Pancreas (tissue), 10 donors: ENCODE measurements around the gene LDHAL6B. TPM values are rescaled to one million over a fixed set of nuclear protein-coding genes. Genes with fewer than 3 reads are reported as not detected.

ENCODE experiments used
- ATAC-seq, 4 donors: fragments of 200-7000 bp; cut with Tn5 transposase; one replicate each; pipeline versions ENCODE4 v1.8.0 to v1.9.1; 2020; ENCODE audit warnings: mild to moderate bottlenecking in 4 of 4, moderate library complexity in 4 of 4
- DNase-seq, 6 donors: peaks; one replicate each; pipeline ENCODE4 v3.0.0-alpha.2; 2020
- FAIRE-seq: peaks from 2 replicates; lab custom pipeline; 2012; peaks lifted over from hg19 to GRCh38; lab: Jason Lieb, UNC
- H3K27ac ChIP-seq, 4 donors: fragments of 200-600 bp; sonication (generic); 1 replicate in 3 of 4; 2 replicates in 1 of 4; pipeline versions ENCODE4 v1.5.0 to v1.8.0; 2020
- H3K27me3 ChIP-seq, 4 donors: fragments of 200-600 bp; one replicate each; pipeline ENCODE4 v1.8.0; 2021
- H3K36me3 ChIP-seq, 3 donors: fragments of 200-600 bp; sonication (generic) in 1 of 3; one replicate each; pipeline versions ENCODE4 v1.5.0 to v1.8.0; 2020 to 2021
- H3K4me1 ChIP-seq, 3 donors: fragments of 200-600 bp; one replicate each; pipeline ENCODE4 v1.8.0; 2021
- H3K4me3 ChIP-seq, 4 donors: fragments of 200-600 bp; sonication (generic) in 2 of 4; one replicate each; pipeline versions ENCODE4 v1.5.0 to v1.8.0; 2020 to 2021
- H3K9me3 ChIP-seq, 4 donors: fragments of 200-600 bp; one replicate each; pipeline ENCODE4 v1.8.0; 2021
- CTCF ChIP-seq, 4 donors: fragments of 200-600 bp; sonication (generic) in 3 of 4; IDR thresholded peaks; one replicate each; pipeline versions ENCODE4 v1.5.0 to v1.8.0; 2021; ENCODE audit warnings: antibody characterized with exemption in 4 of 4
- WGBS, 2 donors: extraction: QIAGEN DNeasy Blood & Tissue Kit; methylation state at CpG; one replicate each; pipeline ENCODE4 v1.1.7; 2013; 5-methylcytosine and 5-hydroxymethylcytosine counted together
- intact Hi-C, 3 donors: fragments of 100-400 bp; cut with DNase I; formaldehyde crosslinking; loops; one replicate each; pipeline versions ENCODE4 v1.11.1 to v1.14.2; 2022
- polyA plus RNA-seq, 2 donors: library from polyadenylated mRNA; stranded (reverse); fragments of 200-250 nt; gene quantifications; one replicate each; pipeline ENCODE4 v1.2.3, GENCODE V29; 2013
- total RNA-seq, 6 donors: library from RNA; stranded (reverse); fragmentation: NEBNext Ultra II Directional in 4 of 6; extraction: Animal tissue kit (Norgen Biotek cat#: 25700) in 4 of 6; gene quantifications; one replicate each; pipeline versions ENCODE4 v1.2.1 to v1.2.4, GENCODE V29; 2021 to 2023
- donor health status: healthy with polysubstance abuse.
- donor health status: DM: no; HTN: no; CAD: no; lungs with moderate emphysema.
- donor health status: DM: no; HTN: no; CAD: no.
- donor health status: control.
- donor health status: control.
- donor health status: Bipolar disorder and iron deficiency.
- donor health status: DM: yes; HTN: yes; CAD: no.
- donor health status: DM: no; HTN: no; CAD: no.
- donor health status: DM: no; HTN: no; CAD: no.
- donor health status: DM: yes; HTN: yes; CAD: no.

Gene LDHAL6B
- total and polyA plus RNA-seq, 8 donors = not detected

GRCh38 chr15:59223736-59224135 is 17.1 kb downstream of the LDHAL6B start:
- intact Hi-C loops = no loop called here
- TF ChIP-seq CTCF (IDR thresholded peaks at IDR 0.05) = no peak
- Histone ChIP-seq H3K27me3 (no peaks in the 10 kb centered on the region), H3K36me3 (no peaks in the 10 kb centered on the region), H3K4me1 (no peaks in the 10 kb centered on the region), H3K4me3 (no peak overlapping the region), H3K27ac (no peak overlapping the region), H3K9me3 (no peaks in the 10 kb centered on the region)
- FAIRE-seq = no peak
- WGBS, 2 donors = 54 to 62% methylated on average over 3 of the region's 3 CpGs
- no peak for DNase-seq
- peak in 1 of 4 donors; percentile 31 for ATAC-seq

GRCh38 chr15:59224474-59224873 is 17.8 kb downstream of the LDHAL6B start:
- Histone ChIP-seq H3K4me1 (no peaks in the 10 kb centered on the region), H3K9me3 (no peaks in the 10 kb centered on the region), H3K4me3 (no peak overlapping the region), H3K27me3 (no peaks in the 10 kb centered on the region), H3K36me3 (no peaks in the 10 kb centered on the region), H3K27ac (no peak overlapping the region)
- no peak for TF ChIP-seq CTCF (IDR thresholded peaks at IDR 0.05)
- DNase-seq = peak in 1 of 6 donors; percentile 59
- no peak for ATAC-seq
- FAIRE-seq = no peak
- intact Hi-C loops = no loop called here
- WGBS, 2 donors = 89 to 95% methylated on average over 7 of the region's 7 CpGs

DNA sequence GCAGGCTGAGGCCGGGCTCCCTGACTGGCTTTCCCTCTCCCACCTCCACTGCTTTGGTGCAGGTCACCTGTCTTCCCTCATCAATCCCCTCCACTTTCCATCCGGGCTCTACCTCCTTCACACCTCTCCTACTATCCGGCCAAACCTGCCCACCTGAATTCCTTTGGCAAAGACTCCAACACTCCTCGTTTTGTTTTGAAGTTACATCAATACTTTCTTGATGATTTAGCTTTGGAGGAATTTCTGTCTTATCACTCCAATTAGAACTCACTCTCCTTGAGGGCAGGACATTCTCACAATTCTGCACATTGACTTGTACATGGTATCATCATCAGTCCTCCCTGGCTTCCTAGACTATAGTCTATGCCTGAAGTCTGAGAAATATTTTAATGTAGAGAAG is 20.4 kb downstream of the LDHAL6B start:
- Histone ChIP-seq H3K27ac (no peak overlapping the region), H3K27me3 (no peaks in the 10 kb centered on the region), H3K9me3 (no peaks in the 10 kb centered on the region), H3K4me1 (no peaks in the 10 kb centered on the region), H3K4me3 (no peak overlapping the region), H3K36me3 (no peaks in the 10 kb centered on the region)
- 78 to 83% methylated on average over 4 of the region's 4 CpGs for WGBS, 2 donors
- TF ChIP-seq CTCF (IDR thresholded peaks at IDR 0.05) = no peak
- DNase-seq (no peak), FAIRE-seq (no peak), ATAC-seq (no peak)
- intact Hi-C loops = no loop called here

GRCh38 chr15:59229015-59229414 is 22.4 kb downstream of the LDHAL6B start:
- no peak overlapping the region for H3K27ac ChIP-seq
- ATAC-seq = no peak
- WGBS, 2 donors = 77 to 84% methylated on average over 4 of the region's 4 CpGs
- DNase-seq = no peak
- no peaks in the 10 kb centered on the region for H3K4me1 ChIP-seq
- intact Hi-C loops = no loop called here
- no peaks in the 10 kb centered on the region for H3K27me3 ChIP-seq
- H3K4me3 ChIP-seq = no peak overlapping the region
- no peak for FAIRE-seq
- no peaks in the 10 kb centered on the region for H3K9me3 ChIP-seq
- H3K36me3 ChIP-seq = no peaks in the 10 kb centered on the region
- no peak for TF ChIP-seq CTCF (IDR thresholded peaks at IDR 0.05)

DNA sequence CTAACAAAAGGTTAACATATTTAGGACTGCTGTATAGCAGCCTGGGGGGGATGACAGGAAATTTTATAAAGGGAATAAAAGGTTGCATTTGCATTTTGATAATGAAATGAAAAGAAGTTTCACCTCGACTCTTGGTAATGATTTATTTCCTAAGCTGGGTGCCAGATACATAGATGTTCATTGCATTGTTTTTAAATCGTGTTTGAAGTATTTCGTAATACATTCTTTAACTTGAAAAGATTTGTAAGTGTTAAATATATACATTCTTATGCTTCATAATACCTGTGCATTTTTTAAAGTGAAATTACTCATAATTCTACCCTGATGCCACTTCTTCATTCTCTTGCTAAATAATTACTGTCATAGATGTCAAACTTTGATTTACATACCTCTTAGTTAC is 22.8 kb downstream of the LDHAL6B start:
- no peak overlapping the region for H3K4me3 ChIP-seq
- H3K27ac ChIP-seq = no peak overlapping the region
- H3K4me1 ChIP-seq = no peaks in the 10 kb centered on the region
- no peak for TF ChIP-seq CTCF (IDR thresholded peaks at IDR 0.05)
- no peak for ATAC-seq
- 67 to 70% methylated on average over 3 of the region's 3 CpGs for WGBS, 2 donors
- no peak for DNase-seq
- no peak for FAIRE-seq
- H3K27me3 ChIP-seq = no peaks in the 10 kb centered on the region
- intact Hi-C loops = no loop called here
- no peaks in the 10 kb centered on the region for H3K9me3 ChIP-seq
- no peaks in the 10 kb centered on the region for H3K36me3 ChIP-seq
